ENCODE measurements around the gene ROR1.

The ROR1 gene

DNA sequence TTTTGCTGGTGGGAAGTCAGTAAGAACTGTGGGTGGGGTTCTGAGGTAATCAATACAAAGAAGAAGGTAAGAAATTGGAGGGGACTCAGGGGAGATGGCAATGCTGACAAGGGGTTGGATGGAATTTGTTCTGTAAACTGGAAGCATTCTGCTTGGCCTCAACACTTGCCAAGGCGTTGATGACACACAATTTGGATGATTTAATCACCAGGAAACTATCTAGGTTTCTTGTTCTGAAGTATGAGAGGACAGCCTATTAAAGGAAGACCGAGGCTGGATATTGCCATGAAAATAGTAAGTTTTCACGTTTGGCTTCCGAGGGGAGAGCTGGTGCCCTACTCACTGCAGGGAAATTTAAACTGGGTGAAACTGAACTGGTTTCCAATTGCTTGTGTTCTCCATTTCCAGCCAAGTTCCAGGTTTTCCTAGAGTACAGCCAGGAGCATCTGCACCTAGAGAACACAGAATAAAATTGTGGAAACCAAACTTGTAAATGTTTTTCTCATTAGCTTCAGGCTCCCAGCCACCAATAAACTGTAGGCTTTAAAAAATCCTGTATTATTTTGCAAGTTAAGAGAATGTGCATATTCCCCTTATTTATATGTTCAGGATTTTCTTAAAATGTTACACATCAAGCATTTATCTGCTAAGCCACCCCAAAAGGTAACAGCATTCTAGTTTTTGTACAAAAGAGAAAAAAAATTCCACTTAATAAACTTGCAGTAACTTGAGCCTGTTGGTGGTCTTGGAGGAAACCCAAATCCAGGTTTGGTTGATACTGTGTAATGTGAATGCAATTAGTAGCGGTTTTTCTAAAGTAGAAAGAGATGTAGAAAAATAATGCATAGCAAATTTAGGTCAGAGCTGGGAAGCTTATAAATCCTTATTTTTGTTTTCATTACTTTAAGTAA lies 53.8 kb downstream of the ROR1 start:
- no peak for DNase-seq

GRCh38 chr1:63828322-63829044 lies 54.7 kb downstream of the ROR1 start:
- DNase-seq = no peak

DNA sequence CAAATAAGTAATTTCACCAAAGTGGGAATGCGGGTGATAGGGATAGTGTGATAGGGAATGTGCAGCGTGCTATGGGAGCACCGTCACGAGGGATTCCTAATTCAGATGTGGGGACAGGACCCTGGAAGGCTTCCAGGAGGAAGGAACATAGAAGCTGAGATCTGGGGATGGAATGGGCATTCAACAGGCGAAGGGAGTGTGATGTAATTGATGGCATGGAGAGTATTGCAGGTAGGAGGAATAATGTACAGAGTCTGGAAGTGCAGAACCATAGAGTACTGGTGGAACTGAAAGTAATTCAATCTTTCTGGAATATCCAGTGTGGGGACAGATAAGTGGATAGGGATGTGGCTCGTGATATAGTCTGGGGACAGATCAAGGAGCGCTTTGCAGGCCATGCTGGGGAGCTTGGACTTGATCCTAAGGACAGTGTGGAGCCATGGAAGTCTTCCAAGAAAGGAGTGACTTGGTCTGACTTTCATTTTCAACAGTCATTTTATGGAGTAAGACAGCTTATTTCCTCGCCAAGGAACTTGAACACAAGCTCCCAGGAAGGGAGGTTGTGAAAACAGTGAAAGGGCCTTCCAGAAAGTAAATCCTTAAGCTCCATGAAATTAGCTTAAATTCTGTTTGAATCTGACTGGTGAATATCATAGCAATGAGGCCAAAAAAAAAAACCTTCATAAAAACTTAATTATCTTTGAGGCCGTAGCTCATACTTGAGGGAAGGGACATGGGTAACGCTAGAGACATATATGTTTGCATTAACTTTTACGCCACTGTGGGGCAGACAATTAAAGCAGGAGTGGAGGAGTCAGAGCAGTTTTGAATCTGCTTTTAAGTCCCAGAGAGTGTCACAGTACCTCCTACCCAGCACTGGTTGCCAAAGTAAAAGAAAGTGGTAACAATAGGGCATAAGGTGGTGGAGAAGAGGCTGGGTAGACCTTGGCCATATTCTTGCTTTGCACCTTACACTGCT lies 55.8 kb downstream of the ROR1 start:
- DNase-seq = no peak

DNA sequence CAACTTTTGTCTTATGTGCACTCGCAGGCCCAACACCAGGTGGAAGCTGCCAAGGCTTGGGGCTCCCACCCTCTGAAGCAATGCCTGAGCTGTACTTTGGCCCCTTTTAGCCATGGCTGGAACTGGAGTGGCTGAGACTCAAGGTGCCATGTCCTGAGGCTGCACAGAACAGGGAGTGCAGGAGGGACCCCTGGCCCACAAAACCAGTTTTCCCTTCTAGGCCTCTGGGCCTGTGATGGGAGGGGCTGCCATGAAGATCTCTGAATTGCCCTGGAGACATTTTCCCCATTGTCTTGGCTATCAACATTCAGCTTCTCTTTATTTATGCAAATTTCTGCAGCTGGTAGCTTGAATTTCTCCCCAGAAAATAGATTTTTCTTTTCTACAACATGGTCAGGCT lies 57.6 kb downstream of the ROR1 start:
- no peak for DNase-seq

- DNase-seq = no peak
Measured at GRCh38 chr1:63833363-63834119, 59.7 kb downstream of the ROR1 start.

DNA sequence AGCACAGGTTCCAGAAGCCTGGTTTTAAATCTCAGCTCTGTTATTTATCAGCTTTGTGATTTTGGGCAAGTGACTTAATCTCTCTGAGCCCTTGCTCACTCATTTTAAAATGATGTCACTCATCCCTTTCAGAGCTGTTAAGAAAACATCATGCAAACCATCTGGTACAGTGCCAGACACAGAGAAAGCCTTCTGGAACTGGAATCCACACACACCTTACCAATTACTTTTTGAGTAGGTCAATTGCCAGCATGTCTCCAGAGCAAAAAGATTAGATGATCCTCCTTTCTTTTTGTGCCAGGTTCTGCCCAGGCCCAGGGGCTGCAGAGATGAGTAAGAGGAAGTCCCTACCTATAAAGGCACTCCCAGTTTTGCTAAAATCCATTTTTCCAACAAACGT lies 61.3 kb downstream of the ROR1 start:
- no peak for DNase-seq

- no peak for DNase-seq
Measured at GRCh38 chr1:63836374-63836773, 62.6 kb downstream of the ROR1 start.

DNA sequence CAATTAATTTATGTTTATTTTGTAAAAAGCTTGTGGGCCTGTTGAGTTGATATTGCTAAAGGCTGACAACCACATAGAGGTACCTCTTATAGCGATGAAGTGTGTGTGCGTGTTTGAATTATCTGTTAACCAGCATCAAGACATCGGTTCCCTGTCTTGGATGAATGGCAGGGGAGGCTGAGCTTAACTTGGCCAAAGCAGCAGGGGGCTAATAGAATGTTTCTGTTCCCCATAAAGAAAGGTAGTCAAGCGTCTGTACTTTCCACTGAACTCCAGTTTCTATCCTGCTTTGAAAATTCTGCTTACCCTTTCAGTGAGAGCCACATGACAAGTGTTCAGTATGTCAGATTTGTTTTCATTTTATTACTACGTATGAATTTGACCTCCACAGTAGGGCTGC lies 63.0 kb downstream of the ROR1 start:
- DNase-seq = no peak

DNA sequence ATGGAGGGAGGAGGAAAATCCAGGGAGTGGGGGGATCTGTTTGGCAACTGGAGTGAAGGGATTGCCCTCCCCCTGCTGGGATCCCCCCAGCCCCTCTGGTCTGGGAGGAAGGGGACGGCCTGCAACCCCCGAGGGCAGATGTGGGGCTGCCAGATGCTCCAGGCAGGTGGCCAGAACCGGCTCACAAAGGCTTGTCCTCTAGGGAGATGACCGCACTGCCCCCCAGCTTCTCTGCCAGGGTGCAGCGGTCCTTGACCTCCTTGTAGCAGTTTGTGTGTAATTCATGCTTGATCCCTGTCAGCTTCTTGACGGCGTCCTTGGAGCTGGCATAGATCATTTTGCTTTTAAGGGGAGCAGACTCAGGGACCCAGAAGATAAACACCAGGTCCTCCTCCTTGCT lies 69.2 kb downstream of the ROR1 start:
- no peak for DNase-seq

- DNase-seq = no peak
Measured at GRCh38 chr1:63843884-63844283, 70.1 kb downstream of the ROR1 start.

- no peak for DNase-seq
Measured at GRCh38 chr1:63845346-63845745, 71.5 kb downstream of the ROR1 start.

DNA sequence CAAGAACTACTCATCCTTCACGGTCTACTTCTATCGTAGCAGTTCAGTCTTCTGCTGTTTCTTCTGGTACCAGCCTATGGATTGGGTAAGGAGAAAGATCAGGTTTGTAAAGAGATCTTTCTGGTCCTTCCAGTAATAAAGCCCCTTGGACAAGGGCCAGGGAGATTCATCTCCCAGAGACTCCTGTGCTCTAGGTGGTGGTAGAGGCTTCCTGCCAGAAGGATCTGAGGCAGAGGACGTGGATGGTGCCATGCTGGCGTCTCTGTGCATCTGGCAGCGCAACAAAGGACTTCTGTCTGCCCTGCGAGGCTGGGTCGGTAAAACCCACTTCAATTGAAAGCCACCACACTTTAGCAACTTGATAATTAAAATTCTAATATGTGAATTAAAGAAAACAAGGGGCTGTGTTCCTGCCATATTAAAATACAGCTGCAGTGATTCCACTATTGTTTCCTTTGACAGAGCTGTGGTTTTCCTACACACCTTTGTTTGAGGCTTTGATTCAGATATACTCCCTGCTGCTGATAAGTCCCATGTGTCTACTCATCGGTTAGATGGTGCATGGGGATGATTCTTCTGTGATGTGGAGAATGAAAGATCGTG lies 73.6 kb downstream of the ROR1 start:
- DNase-seq = peak; percentile 16

DNA sequence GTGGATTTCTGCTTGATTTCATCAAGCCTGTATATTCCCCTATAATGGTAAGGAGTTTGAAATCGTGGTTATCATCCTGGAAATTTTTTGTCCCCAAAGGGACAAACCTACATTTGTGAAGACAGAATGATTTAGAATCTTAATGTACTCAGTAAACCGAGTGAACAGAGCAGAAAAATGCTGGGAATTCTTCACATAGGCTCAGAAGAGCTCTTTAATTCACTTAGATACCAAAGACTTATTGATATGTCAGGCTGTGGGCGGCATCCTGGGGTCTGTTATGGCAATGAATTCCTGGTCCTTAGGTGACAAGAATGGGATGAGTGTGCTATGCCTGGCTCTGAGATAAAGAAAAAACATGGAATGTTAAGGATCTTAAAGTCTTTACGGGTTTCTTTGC lies 74.9 kb downstream of the ROR1 start:
- no peak for DNase-seq

GRCh38 chr1:63849149-63849548 lies 75.3 kb downstream of the ROR1 start:
- no peak for DNase-seq

DNA sequence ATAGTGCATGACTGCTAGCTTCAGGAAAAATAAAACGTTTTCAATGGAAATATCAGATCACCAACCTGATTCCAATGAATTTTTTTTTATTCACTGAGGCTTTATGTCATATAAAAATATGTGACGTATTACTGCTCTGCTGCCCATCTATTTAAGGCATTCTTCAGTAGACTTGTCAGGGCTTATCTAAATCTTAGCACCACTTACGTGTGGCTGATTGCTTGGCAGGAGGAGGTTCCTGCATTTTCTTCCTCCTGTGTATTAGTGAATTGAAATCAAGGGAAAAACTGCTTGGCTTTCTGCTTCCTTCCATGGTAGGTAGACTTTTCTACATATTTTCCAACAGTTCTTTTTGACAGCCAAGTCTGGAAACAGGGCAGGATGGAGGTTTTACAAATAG lies 80.3 kb downstream of the ROR1 start:
- no peak for DNase-seq

DNA sequence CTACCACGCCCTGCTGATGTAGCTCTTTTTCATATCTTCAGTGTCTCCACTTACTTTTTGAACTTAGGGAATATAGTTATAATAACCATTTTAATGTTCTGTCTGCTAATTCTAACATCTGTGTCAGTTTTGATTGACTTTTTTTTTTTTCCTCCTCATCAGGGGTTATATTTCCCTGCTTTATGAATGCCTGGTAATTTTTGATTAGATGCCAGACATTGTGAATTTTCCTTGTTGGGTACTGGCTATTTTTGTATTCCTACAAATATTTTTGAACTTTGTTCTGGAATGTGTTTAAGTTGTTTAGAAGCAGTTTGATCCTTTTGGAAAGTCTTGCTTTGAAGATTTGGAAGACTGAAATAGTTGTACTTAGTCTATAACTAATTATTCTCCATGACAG lies 82.1 kb downstream of the ROR1 start:
- no peak for DNase-seq

DNA sequence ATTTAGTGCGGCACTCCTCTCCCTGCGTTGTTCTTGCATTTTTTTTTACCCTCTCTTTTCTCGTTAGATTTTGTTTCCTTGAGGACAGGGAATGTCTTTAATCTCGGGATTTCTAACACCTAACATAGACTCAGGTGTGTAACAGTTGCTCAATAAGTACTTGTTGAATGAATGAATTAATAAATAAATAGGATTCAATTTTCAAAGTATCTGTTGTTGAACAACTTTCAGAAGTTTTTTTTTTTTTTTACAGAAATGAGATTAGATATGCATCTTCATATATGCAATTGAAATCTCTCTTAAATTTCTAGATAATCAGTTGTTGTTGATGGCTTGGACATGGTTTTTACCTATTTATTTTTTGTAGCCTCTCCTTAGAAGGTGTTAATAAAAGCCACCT lies 83.1 kb downstream of the ROR1 start:
- DNase-seq = no peak

DNA sequence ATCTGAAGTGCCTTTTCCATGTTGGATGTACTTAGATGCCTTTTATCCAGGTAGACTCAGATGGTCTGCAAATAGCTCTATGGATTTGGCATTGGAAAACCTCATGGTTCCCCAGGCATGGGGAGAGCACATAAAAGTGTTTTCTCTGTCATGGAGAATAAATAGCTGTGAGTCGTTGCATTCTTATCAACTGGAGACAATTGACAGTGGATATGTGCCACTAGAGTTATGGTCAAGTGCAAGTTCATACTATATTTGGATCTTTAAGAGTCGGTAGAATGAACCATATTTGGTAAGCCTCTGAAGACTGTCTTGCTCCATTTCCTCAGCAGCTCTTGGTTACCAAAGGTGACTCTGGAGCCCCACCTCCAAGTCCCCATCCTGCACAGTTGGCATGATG lies 83.7 kb downstream of the ROR1 start:
- DNase-seq = no peak

GRCh38 chr1:63858153-63858552 lies 84.3 kb downstream of the ROR1 start:
- no peak for DNase-seq

DNA sequence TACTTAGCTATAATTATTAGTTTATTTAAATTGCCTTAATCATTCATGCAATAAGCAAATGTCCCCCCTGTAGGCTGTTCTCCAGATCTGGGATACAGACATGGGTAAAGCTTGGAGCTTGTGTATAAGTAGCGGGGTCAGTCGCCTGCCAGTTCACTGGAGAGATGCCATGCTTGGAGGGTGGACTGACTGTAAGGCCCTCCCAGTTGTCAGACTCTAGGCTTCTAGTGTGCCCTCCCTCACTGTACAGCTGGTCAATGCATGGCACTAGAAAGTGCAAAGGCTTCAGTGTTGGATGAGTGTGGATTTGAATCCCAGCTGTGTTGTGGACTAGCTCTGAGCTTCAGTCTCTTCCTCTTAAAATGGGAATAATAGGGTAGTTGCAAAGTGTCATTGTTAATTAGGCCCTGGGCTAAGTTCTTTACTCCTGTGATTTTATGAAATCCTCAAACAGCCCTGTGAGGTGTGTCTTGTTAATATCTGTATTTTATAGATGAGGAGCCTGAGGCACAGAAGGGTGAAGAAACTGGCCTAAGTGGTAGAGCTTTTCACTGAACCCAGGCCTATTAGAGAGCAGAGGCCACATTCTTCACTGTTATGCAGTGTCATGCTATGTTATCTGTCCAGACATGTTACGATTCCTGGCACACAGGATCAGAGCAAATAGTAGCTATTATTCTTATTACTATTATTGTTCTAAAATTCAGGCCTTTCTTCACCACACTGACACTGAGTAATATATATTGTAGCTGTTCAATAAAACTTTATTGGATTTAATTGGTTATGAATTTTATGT lies 85.9 kb downstream of the ROR1 start:
- no peak for DNase-seq

GRCh38 chr1:63861052-63861691 lies 87.4 kb downstream of the ROR1 start:
- no peak for DNase-seq

Data from COR-L47 (cell line).